Measurements from ENCODE around the gene HYI.

HYI gene

DNA sequence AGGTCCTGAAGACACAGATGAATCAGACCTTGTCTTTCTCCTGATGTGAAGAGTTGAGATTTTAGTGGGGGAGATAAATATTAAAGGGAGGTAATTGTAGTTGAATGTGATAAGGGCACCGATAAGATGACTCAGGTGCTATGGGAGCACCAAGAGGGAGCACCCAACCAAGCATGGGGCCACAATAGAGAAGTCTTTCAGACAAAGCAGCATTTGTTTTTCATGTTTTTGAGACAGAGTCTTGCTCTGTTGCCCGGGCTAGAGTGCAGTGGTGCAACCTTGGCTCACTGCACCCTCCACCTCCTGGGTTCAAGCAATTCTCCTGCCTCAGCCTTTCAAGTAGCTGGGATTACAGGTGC is 47.9 kb downstream of the HYI start:
- Histone ChIP-seq H3K4me3 (no peak overlapping the region), H3K27ac (no peak overlapping the region)
- no peak for DNase-seq (ENCODE audit: low spot score)
- TF ChIP-seq, protein P1, sequence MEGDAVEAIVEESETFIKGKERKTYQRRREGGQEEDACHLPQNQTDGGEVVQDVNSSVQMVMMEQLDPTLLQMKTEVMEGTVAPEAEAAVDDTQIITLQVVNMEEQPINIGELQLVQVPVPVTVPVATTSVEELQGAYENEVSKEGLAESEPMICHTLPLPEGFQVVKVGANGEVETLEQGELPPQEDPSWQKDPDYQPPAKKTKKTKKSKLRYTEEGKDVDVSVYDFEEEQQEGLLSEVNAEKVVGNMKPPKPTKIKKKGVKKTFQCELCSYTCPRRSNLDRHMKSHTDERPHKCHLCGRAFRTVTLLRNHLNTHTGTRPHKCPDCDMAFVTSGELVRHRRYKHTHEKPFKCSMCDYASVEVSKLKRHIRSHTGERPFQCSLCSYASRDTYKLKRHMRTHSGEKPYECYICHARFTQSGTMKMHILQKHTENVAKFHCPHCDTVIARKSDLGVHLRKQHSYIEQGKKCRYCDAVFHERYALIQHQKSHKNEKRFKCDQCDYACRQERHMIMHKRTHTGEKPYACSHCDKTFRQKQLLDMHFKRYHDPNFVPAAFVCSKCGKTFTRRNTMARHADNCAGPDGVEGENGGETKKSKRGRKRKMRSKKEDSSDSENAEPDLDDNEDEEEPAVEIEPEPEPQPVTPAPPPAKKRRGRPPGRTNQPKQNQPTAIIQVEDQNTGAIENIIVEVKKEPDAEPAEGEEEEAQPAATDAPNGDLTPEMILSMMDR (IDR thresholded peaks at IDR 0.05), result no peak

DNA sequence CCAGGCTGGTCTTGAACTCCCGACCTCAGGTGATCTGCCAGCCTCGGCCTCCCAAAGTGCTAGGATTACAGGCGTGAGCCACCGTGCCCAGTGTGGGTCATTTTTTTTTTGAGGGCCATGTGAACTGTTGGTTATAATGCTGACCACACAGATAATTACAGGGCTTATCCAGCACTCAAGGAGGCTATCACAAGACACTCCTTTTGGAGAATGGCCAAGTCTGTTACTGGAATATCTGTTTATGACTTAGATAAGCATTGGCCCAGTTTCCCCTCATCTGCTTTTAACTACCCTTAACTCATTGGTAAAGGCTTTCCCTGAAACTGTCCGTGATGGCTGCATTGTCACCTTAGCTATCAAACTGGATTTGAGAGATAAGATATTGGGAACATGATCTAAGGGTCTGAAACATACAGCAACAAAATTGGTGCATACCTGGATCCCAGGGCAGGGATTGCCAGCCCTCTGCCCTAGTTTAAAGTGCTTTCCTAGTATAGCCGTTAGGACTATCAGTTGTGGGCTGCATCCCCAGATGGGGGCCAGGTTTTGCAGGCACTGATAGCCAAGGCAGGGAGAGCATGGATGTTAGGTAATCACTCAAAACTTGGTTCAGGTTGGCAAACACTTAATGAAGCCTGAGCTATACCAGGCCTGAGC is 48.4 kb downstream of the HYI start:
- DNase-seq (ENCODE audit: low spot score), result no peak
- H3K27ac ChIP-seq, result no peak overlapping the region
- TF ChIP-seq, protein P1 (IDR thresholded peaks at IDR 0.05), result no peak
- H3K4me3 ChIP-seq, result no peak overlapping the region

DNA sequence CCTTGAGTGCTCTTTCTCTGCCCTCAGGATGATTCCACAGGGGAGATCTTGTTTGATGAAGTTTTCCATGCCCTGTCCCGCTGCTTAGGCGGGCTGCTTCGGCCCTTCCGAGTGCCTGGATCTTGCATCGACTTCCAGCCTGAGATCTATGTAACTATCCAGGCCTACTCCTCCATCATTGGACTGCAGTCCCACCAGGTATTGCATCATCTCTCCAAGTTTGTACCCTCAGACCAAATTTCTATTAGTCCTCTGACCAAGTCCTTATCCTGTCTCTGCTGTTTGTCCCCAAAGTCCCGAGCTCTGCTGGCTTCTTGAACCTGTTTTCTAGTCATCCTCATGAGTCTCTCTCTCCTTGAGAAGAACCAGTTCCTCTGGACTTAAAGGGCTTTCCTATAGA is 49.4 kb downstream of the HYI start:
- TF ChIP-seq, protein P1 (IDR thresholded peaks at IDR 0.05), result no peak
- Histone ChIP-seq H3K27ac (no peak overlapping the region), H3K4me3 (no peak overlapping the region)
- DNase-seq (ENCODE audit: low spot score), result no peak

DNA sequence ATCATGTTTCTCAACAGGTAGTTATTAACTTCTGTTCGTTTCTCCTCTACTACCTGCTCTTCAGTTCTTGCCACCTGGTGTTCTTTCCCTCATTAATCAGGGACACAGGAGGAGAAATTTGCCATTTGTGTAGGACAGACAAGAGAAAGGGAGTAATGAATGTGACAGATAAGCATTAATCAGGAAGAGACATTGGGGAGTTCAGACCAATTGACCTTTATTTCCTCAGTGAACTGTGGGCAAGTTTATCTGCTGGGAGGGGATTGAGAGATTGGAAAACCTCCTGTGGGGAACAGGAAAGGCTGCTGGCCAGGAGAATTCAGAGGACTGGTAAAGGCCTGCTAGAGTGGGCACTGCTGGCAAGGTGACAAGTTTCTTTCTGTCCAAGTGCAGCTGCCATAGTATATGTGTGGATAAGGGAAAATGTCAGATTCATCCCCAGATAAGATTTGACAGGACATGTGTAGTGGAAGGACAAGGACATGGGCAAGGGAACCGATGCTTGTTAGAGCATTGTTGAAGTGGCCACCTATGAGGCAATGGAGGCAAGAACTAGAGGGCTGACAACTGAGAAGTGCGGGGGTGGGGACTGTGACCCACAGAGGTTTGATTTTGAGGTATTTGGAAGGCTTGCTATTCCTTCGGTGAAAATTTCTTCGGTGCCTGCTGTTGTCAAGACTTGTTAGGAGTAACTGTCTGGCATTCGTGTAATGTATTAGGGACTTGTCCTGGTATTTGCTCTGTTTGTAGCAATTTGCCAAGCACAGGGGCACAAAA is 51.5 kb downstream of the HYI start:
- TF ChIP-seq, protein P1 (IDR thresholded peaks at IDR 0.05), result no peak
- no peak for DNase-seq (ENCODE audit: low spot score)
- H3K4me3 ChIP-seq, result no peak overlapping the region
- no peak overlapping the region for H3K27ac ChIP-seq
